ENCODE results near the gene AKR1B1. TPM values are rescaled to one million over a fixed set of nuclear protein-coding genes. Genes with fewer than 3 reads are reported as not detected.

The AKR1B1 gene
- total and polyA plus RNA-seq, 2 of the 13 experiments (the other 11 are each of a cell fraction or from before 2014, with no cell fraction given), result 89.9 to 133 TPM

GRCh38 chr7:134458806-134459698 is at the start of gene AKR1B1 (continued):
- TF ChIP-seq ZNF281 (CRISPR knock-in tag; IDR thresholded peaks at IDR 0.05; ENCODE audit: borderline replicate concordance) (no peak), ISL2 (CRISPR knock-in tag; IDR thresholded peaks at IDR 0.05) (0 out of 2 replicates have a peak, but pooled peaks have one; percentile 29), IRF1 (CRISPR knock-in tag; IDR thresholded peaks at IDR 0.05; ENCODE audit: low read depth) (no peak), NPAS2 (CRISPR knock-in tag; IDR thresholded peaks at IDR 0.05; ENCODE audit: borderline replicate concordance) (no peak), ZBTB33 (CRISPR knock-in tag; IDR thresholded peaks at IDR 0.05) (no peak), ZNF7 (CRISPR knock-in tag; IDR thresholded peaks at IDR 0.05) (no peak), ZNF883 (CRISPR knock-in tag; IDR thresholded peaks at IDR 0.05; ENCODE audit: not compliant biosample characterization) (peak; percentile 78), SKI (IDR thresholded peaks at IDR 0.05; ENCODE audit: partially characterized antibody) (no peak), FOXA1 (IDR thresholded peaks at IDR 0.05) (no peak), FOXA1 (CRISPR knock-in tag; IDR thresholded peaks at IDR 0.05) (no peak), ZNF350 (CRISPR knock-in tag; IDR thresholded peaks at IDR 0.05; ENCODE audit: borderline replicate concordance, low read depth) (peak; percentile 35; the same call in 1 of the 2 replicates), RXRB (CRISPR knock-in tag; IDR thresholded peaks at IDR 0.05; ENCODE audit: borderline replicate concordance) (peak; percentile 19; the same call in 1 of the 2 replicates), SMAD1 (CRISPR knock-in tag; IDR thresholded peaks at IDR 0.05; ENCODE audit: borderline replicate concordance, low read depth) (no peak), ZNF260 (CRISPR knock-in tag; IDR thresholded peaks at IDR 0.05; ENCODE audit: borderline replicate concordance, low read depth) (no peak), GPBP1L1 (CRISPR knock-in tag; IDR thresholded peaks at IDR 0.05) (no peak), ZNF879 (CRISPR knock-in tag; IDR thresholded peaks at IDR 0.05) (no peak), KDM3A (CRISPR knock-in tag; IDR thresholded peaks at IDR 0.05; ENCODE audit: low read depth) (peak; percentile 56; the same call in 1 of the 2 replicates), ZSCAN9 (CRISPR knock-in tag; IDR thresholded peaks at IDR 0.05; ENCODE audit: borderline replicate concordance) (no peak), ZC3H13 (CRISPR knock-in tag; IDR thresholded peaks at IDR 0.05) (peak; percentile 91), PRPF4 (IDR thresholded peaks at IDR 0.05; ENCODE audit: low read depth, low read length, poor library complexity, severe bottlenecking) (no peak), ZNF672 (CRISPR knock-in tag; IDR thresholded peaks at IDR 0.05) (no peak), SMAD9 (CRISPR knock-in tag; IDR thresholded peaks at IDR 0.05) (no peak), TAF15 (IDR thresholded peaks at IDR 0.05; ENCODE audit: low read depth, low read length, poor library complexity, severe bottlenecking) (no peak)

All from HepG2 (cell line).